Gastrocnemius medialis (tissue), 4 donors: ENCODE results near the gene CCL4L2. TPM values are rescaled to one million over a fixed set of nuclear protein-coding genes. Genes with fewer than 3 reads are reported as not detected.
"Not testable (repeated sequence)": the region's sequence is repeated elsewhere in the genome, so short reads cannot be mapped to it uniquely, and the experiment has no call there.

Experiments used
- ATAC-seq, 2 donors: fragments of 150-250 bp; one replicate each; pipeline ENCODE4 v1.9.1; 2016
- DNase-seq, 2 donors: peaks; one replicate each; pipeline ENCODE4 v3.0.0-alpha.2; 2019
- H3K27ac ChIP-seq, 4 donors: fragments of 200-600 bp; sonication (generic); 1 replicate in 1 of 4; 2 replicates in 3 of 4; pipeline ENCODE4 v1.5.1; 2016 to 2018; ENCODE audit warnings: mild to moderate bottlenecking in 2 of 4, moderate library complexity in 1 of 4
- H3K27me3 ChIP-seq, 3 donors: fragments of 200-600 bp; sonication (generic) in 2 of 3; 1 replicate in 1 of 3; 2 replicates in 2 of 3; pipeline versions ENCODE4 v1.5.1 to v1.6.0; 2016 to 2019; ENCODE audit warnings: mild to moderate bottlenecking in 1 of 3, moderate library complexity in 1 of 3
- H3K36me3 ChIP-seq, 2 donors: fragments of 200-600 bp; sonication (generic) in 1 of 2; one replicate each; pipeline ENCODE4 v1.5.1; 2017 to 2018
- H3K4me1 ChIP-seq, 2 donors: fragments of 200-600 bp; sonication (generic) in 1 of 2; one replicate each; pipeline ENCODE4 v1.5.1; 2016 to 2017; ENCODE audit warnings: mild to moderate bottlenecking in 2 of 2
- H3K4me3 ChIP-seq, 4 donors: fragments of 200-600 bp; sonication (generic) in 3 of 4; 1 replicate in 1 of 4; 2 replicates in 3 of 4; pipeline ENCODE4 v1.5.1; 2016 to 2019; ENCODE audit warnings: mild to moderate bottlenecking in 2 of 4
- H3K9me3 ChIP-seq, 3 donors: fragments of 200-600 bp; sonication (generic) in 2 of 3; 1 replicate in 1 of 3; 2 replicates in 2 of 3; pipeline ENCODE4 v1.5.1; 2016 to 2019
- POLR2A ChIP-seq, 2 donors: fragments of 450-650 bp; IDR thresholded peaks; one replicate each; pipeline ENCODE4 v1.6.1; 2017; ENCODE audit warnings: antibody characterized with exemption in 2 of 2, mild to moderate bottlenecking in 2 of 2, moderate library complexity in 2 of 2
- in situ Hi-C, 4 donors: fragments of 200-750 bp; cut with MboI; loops; one replicate each; pipeline versions ENCODE4 v1.15.0 to v1.8.0; 2017; ENCODE audit warnings: low sequenced_read_pairs in 4 of 4
- intact Hi-C: fragments of 100-400 bp; cut with DNase I; formaldehyde crosslinking; loops from one replicate; pipeline ENCODE4 v1.15.1; 2023; ENCODE audit warnings: low total_unique reads
- total RNA-seq, 4 donors: library from RNA; depleted of rRNA; stranded (reverse); fragments of >200 nt; gene quantifications; one replicate each; pipeline versions ENCODE4 v1.1.0 to v1.2.3, GENCODE V29; 2016
- TF ChIP-seq, protein P1 (sequence below), 5 experiments: fragments of 450-650 bp in 3 of 5; fragments of 200-600 bp in 2 of 5; sonication (generic) in 2 of 5; IDR thresholded peaks in 4 of 5; conservative IDR thresholded peaks in 1 of 5; 1 replicate in 4 of 5; 2 replicates in 1 of 5; pipeline ENCODE4 v1.5.1; 2016 to 2019; ENCODE audit warnings: antibody characterized with exemption in 5 of 5, mild to moderate bottlenecking in 3 of 5, moderate library complexity in 3 of 5

The CCL4L2 gene
- total RNA-seq: not detected

DNA sequence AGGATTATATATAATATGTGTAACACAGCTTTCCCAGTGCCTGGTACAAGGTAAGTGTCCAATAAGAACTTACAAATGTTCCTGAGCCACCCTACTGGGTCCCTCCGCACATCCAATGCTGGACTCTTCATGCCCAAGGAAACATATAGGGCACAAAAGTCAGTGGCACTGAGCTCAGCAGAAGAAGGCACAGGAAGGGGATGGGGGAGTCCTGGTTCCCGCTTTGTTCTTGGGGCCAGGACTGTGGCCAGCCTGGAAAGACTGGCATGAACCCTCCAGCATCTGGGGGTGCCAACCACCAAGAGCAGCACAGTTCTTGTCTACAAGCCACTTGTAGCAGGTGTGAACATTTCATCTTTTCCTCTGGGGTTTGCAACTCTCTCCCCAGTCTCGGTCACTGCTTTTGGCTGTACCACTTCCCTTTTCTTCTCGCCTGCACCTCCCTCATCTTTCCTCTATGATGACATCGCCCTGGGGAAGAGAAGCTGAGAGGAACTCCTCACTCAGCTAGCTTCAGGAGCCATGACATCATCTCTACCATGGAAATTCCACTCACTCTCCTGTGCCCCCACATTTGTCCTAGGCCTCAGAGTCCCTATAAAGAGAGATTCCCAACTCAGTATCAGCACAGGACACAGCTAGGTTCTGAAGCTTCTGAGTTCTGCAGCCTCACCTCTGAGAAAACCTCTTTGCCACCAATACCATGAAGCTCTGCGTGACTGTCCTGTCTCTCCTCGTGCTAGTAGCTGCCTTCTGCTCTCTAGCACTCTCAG lies at the start of gene CCL4L2:
TSS of gene CCL4L2 (plus strand) at position 625 of the 773 bp plus-strand sequence.
- H3K9me3 ChIP-seq, in situ Hi-C loops, H3K4me3 ChIP-seq, DNase-seq, H3K36me3 ChIP-seq, ATAC-seq, intact Hi-C loops, H3K4me1 ChIP-seq, H3K27ac ChIP-seq, H3K27me3 ChIP-seq: not testable (repeated sequence)

DNA sequence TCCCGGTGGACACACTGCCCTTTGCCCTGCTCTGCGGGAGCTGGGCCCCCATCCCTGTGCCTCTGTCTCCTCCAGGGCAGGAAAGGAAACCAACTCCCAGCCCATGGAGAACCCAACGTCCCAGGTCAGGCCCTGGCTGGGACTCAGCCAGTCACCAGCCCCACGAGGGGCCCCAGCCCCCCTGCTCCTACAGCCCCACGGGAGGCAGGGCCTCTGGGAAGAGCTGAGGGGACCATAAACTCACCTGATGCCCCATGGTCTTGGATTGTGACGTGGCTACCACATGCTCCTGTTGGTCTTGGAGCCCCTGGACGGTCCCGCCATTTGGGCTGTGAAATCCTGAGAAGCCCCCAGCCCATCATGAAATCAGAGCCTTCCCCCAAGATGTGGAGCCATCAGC lies 42.0 kb upstream of the CCL4L2 start:
- in situ Hi-C loops, H3K4me3 ChIP-seq, DNase-seq, intact Hi-C loops, ATAC-seq, H3K27me3 ChIP-seq, H3K27ac ChIP-seq, H3K4me1 ChIP-seq, H3K9me3 ChIP-seq, H3K36me3 ChIP-seq: not testable (repeated sequence)

DNA sequence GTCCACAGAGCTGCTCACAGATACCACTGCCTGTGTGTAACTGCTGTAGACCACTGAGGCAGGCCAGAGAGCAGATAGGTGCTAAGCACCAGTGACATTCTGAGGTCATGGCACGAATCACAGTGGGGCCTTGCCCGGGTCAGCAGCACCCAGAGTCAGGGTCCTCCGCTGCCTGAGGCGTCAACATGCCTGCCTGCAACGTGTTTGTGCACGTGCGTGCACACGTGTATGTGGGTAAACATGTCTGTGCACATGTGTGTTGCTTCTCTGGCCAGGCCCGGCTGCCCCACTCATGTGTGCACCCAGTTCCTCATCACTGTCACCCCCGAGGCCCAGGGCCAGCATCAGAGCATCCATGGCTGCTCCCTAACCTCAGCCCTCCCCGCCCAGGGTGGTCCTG lies 34.3 kb upstream of the CCL4L2 start, which contains the start of gene TBC1D3B:
TSS of gene TBC1D3B (minus strand) at position 101 of the 400 bp plus-strand sequence. CDS start 1,586 bp downstream, outside the sequence.
- H3K36me3 ChIP-seq, ATAC-seq, DNase-seq, intact Hi-C loops, H3K9me3 ChIP-seq, H3K4me3 ChIP-seq, H3K27ac ChIP-seq, H3K27me3 ChIP-seq, H3K4me1 ChIP-seq, in situ Hi-C loops: not testable (repeated sequence)

DNA sequence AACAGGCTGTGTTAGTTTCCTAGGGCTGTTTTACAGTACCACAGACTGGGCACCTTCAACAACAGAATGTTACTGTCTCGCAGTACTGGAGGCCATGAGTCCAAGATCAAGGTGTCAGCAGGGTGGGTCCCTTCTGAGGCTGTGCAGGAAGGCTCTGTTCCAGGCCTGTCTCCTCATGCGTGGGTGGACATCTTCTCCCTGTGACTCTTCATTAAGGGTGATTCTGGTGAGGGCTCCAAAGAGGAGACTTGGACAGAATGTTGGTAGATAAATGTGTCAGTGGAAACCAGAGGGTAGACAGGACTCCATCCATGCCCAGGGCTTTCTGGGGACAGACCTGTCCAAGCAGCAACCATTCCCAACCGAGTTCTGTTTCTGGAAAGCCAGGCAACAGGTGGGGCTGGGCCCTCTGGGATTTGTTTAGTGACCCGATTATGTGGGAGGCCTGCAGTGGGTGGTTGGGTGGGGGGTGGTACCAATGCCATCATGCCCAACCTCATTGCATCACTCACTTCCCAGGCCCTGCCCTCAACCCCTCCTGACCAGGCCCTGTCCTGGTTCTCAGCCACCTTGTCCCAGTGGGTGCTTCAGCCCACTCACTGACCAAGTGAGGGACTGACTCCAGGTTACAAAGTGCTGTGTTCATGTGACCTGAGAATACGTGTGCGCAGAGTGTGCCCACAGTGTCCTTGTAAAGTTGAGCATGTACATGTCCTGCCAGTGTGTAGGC lies 29.3 kb upstream of the CCL4L2 start:
- DNase-seq, H3K27ac ChIP-seq, H3K4me1 ChIP-seq, intact Hi-C loops, ATAC-seq, H3K4me3 ChIP-seq, H3K9me3 ChIP-seq, H3K36me3 ChIP-seq: not testable (repeated sequence)
- in situ Hi-C loops: loop anchor here in 1 of 4 donors (10.0 kb wide), 1 partner anchor 67 kb away; no protein-coding TSS in a partner anchor
- H3K27me3 ChIP-seq: peaks cover 25 to 49% (median 40%) of the 10 kb centered on the region in 3 donors

DNA sequence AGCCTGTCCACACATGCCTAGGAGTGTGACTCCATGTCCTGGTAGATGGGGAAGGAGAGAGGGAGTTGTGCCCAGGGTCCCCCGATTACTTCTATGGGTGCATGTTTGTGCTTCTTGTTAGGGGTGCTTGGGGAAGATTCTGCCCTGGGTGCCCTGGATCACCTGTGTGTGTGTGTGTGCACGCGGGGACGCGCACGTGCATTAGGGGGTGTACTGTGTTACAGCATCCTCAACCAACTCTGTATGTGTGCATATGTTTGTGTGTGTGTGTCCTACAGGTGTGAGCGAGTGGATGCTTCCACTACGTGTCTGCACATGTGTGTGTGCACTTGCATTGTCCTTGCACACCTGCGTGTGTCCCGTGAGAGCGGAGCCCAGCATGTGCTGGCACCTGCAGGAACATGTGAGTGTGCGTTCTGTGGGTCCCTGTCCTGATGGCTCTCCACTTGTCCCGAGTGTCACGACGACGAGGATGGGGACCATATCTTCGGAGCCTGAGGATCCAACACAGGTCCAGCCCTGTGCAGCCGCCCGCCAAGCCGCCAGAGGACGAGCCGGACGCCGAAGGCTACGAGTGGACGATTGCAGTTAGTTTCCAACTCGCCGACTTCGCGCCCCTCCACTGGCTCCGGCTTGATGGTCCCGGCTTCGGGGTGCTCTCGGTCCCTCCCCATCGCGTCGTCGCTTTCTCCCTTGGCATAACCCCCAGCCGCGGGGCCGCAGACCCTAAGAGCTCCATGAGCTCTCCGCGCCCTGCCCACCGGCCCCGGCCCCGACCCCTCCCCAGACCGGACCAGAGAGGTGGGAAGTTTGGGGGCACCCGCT lies 28.5 kb upstream of the CCL4L2 start:
- H3K36me3 ChIP-seq: no peaks in the 10 kb centered on the region
- no peak for DNase-seq
- H3K4me1 ChIP-seq: peaks cover 0 to 7% of the 10 kb centered on the region in 2 donors
- in situ Hi-C loops: loop anchor here in 1 of 4 donors (10.0 kb wide), 1 partner anchor 68 kb away; no protein-coding TSS in a partner anchor
- TF ChIP-seq, protein P1, sequence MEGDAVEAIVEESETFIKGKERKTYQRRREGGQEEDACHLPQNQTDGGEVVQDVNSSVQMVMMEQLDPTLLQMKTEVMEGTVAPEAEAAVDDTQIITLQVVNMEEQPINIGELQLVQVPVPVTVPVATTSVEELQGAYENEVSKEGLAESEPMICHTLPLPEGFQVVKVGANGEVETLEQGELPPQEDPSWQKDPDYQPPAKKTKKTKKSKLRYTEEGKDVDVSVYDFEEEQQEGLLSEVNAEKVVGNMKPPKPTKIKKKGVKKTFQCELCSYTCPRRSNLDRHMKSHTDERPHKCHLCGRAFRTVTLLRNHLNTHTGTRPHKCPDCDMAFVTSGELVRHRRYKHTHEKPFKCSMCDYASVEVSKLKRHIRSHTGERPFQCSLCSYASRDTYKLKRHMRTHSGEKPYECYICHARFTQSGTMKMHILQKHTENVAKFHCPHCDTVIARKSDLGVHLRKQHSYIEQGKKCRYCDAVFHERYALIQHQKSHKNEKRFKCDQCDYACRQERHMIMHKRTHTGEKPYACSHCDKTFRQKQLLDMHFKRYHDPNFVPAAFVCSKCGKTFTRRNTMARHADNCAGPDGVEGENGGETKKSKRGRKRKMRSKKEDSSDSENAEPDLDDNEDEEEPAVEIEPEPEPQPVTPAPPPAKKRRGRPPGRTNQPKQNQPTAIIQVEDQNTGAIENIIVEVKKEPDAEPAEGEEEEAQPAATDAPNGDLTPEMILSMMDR (IDR thresholded peaks at IDR 0.05 in 4 of 5, conservative IDR thresholded peaks at IDR 0.05 in 1 of 5): no peak
- no peak for TF ChIP-seq POLR2A (IDR thresholded peaks at IDR 0.05)
- no peaks in the 10 kb centered on the region for H3K9me3 ChIP-seq
- intact Hi-C loops: no loop called here
- H3K27ac ChIP-seq: no peak overlapping the region
- peak in 1 of 2 donors; percentile 34 for ATAC-seq
- H3K27me3 ChIP-seq: peaks cover 25 to 54% (median 40%) of the 10 kb centered on the region in 3 donors
- peak overlapping the region; percentile 19 to 71 (median 48) for H3K4me3 ChIP-seq
